ENCODE measurements around the gene GAS7.

The GAS7 gene

DNA sequence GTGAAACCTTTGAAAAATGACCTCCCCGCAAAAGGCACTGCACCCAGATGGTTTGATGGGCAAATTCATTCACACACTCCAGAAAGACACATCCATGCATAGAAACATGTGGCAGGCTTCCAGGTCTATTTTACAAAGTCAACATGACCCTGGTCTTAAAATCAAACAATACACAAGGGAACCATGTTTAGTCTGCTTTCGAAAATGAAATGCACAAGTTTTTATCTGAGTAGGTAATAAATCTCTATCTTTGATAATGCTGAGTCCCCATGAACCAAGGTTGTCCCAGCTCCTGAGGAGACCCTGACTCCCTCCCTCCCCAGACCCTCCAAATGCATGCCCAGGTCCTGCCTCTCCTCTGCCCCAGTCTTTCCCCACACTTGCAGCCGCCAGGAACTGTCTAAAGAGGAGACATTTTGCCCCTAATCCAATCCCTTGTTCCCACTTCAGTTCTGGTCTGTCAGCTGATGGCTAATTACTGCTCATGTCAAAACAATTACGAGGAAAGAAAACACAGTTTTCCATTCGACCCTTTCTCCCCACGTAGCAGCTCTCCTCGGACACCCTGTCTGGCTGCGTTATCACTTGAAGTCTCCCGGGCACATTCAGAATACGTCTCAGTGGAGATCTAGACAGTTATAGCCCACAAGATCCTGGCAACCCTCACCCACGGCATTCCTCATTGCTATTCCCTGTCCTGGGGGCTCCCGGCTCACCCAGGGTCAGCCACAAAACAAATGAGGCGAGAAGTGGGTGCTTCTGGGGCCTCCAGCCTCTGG, 224.5 kb downstream of the GAS7 start:
- no peak for DNase-seq

- no peak for DNase-seq
Measured at GRCh38 chr17:9971991-9972390, 226.4 kb downstream of the GAS7 start.

DNA sequence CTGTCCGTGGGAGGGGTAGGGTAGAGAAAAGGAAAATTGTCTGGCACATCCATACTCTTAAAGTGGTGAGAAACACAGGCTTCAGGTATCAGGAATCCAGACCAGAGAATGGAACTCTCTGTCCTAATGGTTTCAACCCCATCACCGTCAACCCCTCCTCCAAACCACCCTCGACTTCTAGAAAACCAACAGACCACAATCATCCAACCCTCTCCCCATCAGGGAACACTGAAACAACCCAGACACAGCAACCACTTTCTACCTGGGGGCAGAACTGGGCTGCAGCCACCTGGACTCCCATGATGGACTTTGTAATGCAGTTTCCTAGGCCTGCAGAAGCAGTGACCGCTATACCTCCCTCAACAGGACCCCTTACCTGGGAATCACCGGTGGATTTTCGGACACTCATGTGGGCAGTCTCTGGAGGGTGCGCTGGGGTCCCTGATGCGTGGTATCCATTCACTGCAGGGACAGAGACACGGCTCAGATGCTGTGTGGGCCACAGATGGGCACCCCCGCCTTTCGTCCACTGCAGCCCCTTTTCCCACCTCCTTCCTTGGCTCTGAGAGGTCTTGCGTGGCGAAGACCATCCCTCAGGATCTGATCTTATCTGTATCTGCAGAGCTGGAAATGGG, 229.0 kb downstream of the GAS7 start:
- DNase-seq: no peak

GRCh38 chr17:9968881-9969280, 229.5 kb downstream of the GAS7 start:
- no peak for DNase-seq

- DNase-seq: no peak
Measured at GRCh38 chr17:9968008-9968407, 230.4 kb downstream of the GAS7 start.

GRCh38 chr17:9959377-9959981, 238.9 kb downstream of the GAS7 start:
- no peak for DNase-seq

GRCh38 chr17:9958586-9959281, 239.7 kb downstream of the GAS7 start:
- no peak for DNase-seq

DNA sequence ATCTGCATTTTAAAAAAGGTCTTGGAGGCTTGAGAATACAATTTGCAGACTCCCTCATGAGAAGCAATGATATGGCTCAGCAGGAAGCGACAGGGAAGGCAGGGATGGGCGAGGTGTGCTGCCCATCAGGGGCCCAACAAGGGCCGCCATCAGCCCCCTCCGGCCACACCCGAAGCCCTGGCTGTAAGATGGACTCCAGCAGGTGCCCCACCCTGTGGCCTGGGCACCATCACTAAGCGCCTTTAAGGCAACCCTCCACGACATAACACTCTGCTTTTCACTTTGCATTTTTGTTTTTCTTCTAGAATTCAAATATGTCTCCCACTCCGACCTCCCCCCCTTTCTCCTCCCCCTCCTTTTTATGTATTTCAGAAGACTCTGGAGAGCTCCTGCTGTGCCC, 241.2 kb downstream of the GAS7 start:
- no peak for DNase-seq

GRCh38 chr17:9956474-9957131, 241.8 kb downstream of the GAS7 start:
- no peak for DNase-seq

GRCh38 chr17:9953492-9953891, 244.9 kb downstream of the GAS7 start:
- no peak for DNase-seq

DNA sequence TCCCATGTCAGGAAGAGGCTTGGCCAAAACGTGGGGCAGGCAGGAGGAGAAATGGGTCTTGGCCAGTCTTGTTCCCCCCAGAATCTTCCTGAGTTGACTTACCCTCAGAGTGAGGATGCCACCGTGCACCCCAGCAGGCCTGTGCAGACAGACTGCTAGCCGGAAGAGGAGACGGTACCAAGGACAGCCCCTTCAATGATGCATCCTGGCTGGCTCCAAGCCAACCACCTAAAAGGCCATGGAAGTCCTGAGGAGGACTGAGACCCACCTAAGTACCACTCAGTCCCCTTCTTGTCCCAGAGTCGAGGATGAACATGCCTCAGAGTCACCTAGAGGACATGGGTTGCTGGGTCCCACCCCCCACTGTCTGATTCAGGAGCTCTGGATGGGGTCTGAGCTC, 246.6 kb downstream of the GAS7 start:
- DNase-seq: no peak

- DNase-seq: no peak
Measured at GRCh38 chr17:9948928-9949327, 249.5 kb downstream of the GAS7 start.

- DNase-seq: no peak
Measured at GRCh38 chr17:9944704-9945103, 253.7 kb downstream of the GAS7 start.

- DNase-seq: no peak
Measured at GRCh38 chr17:9943343-9943742, 255.1 kb downstream of the GAS7 start.

- no peak for DNase-seq
Measured at GRCh38 chr17:9942885-9943284, 255.5 kb downstream of the GAS7 start.

- DNase-seq: no peak
Measured at GRCh38 chr17:9941305-9941704, 257.1 kb downstream of the GAS7 start.

DNA sequence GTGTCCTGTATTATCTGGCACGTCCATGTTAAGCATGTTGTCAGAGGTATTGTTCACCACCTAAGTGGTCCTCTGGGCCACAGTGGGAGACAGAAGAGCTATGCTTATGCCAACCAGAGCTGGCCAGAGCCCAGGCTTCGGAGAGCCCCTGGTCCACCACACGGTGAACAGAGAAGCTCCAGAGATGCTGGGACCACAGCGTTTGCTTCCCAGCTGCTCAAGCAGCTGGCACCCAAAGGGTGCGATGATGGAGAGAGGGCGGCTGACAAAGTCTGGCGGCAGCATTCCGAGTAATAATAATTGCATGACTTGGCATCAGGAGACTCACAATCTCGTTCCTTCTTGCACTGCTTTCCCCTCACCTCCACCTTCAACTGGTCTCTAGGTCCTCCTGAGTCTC, 257.6 kb downstream of the GAS7 start:
- no peak for DNase-seq

GRCh38 chr17:9938764-9939163, 259.6 kb downstream of the GAS7 start:
- no peak for DNase-seq

DNA sequence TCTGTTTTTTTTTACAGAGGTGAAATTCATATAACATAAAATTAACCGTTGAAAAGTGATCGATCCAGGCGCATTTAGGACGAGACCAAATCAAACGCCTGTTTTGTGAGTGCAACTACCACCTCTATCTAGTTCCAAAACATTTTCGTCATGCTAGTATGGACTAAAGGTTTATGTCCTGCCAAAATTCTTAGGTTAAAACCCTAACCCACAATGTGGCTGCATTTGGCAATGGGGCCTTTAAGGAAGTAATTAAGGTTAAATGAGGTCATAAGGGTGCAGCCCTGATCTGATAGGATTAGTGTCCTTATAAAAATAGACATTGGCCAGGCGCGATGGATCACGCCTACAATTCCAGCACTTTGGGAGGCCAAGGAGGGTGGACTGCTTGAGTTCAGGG, 260.5 kb downstream of the GAS7 start:
- no peak for DNase-seq

DNA sequence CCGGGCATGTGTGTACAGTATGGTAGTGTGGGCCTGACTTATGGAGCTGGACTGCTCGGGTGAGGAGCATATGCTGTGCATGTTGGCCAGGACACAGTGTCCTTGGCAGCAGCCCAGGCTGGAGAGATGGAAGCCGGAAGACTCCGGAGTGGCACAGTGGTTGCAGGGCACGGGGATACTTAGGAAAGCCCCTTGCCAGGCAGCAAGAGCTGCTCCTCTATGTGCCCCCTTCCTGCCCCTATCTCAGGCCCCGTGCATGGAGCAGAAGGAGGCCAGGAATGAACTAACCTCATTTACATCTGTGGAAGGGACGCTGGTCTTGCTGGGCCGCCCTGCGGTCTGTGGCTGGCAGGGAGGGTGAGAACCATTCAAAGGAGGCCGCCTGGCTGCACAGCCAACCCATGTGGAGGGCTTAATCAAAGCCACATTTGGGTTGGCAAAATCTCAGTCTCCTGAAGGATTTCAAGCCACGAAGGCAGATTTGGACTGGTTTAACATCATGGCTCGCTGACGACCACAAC, 261.1 kb downstream of the GAS7 start:
- no peak for DNase-seq

- DNase-seq: no peak
Measured at GRCh38 chr17:9936095-9936494, 262.3 kb downstream of the GAS7 start.

- DNase-seq: no peak
Measured at GRCh38 chr17:9935408-9935807, 263.0 kb downstream of the GAS7 start.

- no peak for DNase-seq
Measured at GRCh38 chr17:9934331-9934730, 264.1 kb downstream of the GAS7 start.

Measured in DMS53 (cell line).